IMR-90 (cell line): Measurements from ENCODE around the gene MCRS1. TPM values are rescaled to one million over a fixed set of nuclear protein-coding genes. Genes with fewer than 3 reads are reported as not detected.

ENCODE experiments used
- ATAC-seq: fragments of 200-7000 bp; cut with Tn5 transposase; 2 replicates; pipeline ENCODE4 v1.9.1; 2020; ENCODE audit warnings: low read depth, mild to moderate bottlenecking, moderate library complexity
- BruUV-seq: library from RNA; stranded (reverse); fragments of 400-500 nt; replicated peaks from 2 replicates; lab custom pipeline; 2021; lab: Mats Ljungman, UMichigan
- CTCF ChIA-PET: fragments of 300-600 bp; formaldehyde crosslinking; extraction: SDS; loops from one replicate; lab custom pipeline; 2021; ENCODE audit warnings: antibody characterized with exemption; lab: Yijun Ruan, JAX
- POLR2A ChIA-PET: fragments of 300-600 bp; sonication (Branson Sonifier 250); formaldehyde crosslinking; loops from one replicate; lab custom pipeline; 2022; ENCODE audit warnings: antibody characterized with exemption; ENCODE audit not compliant: unreplicated experiment; lab: Charles Lee
- DNase-seq: peaks from one replicate; pipeline ENCODE4 v3.0.0; 2013
- H2AFZ ChIP-seq: replicated peaks from 2 replicates; pipeline ENCODE3; 2013; ENCODE audit warnings: low read length, mild to moderate bottlenecking; ENCODE audit not compliant: poor library complexity
- H2AK5ac ChIP-seq: 2 replicates; pipeline ENCODE4 v1.6.1; 2013; ENCODE audit warnings: low read depth, low read length, inconsistent platforms
- H2AK9ac ChIP-seq: replicated peaks from 2 replicates; pipeline ENCODE3; 2013; ENCODE audit warnings: mild to moderate bottlenecking, low read depth, low read length, moderate library complexity; ENCODE audit not compliant: poor library complexity
- H2BK120ac ChIP-seq: 2 replicates; pipeline ENCODE4 v1.6.1; 2013; ENCODE audit warnings: low read depth, low read length, inconsistent platforms
- H2BK15ac ChIP-seq: 3 replicates; pipeline ENCODE4 v1.6.1; 2013; ENCODE audit warnings: low read depth, low read length, inconsistent platforms
- H2BK20ac ChIP-seq: 2 replicates; pipeline ENCODE4 v1.6.1; 2013; ENCODE audit warnings: low read depth, mild to moderate bottlenecking, inconsistent platforms, low read length, moderate library complexity
- H2BK5ac ChIP-seq: 2 replicates; pipeline ENCODE4 v1.6.1; 2013; ENCODE audit warnings: mild to moderate bottlenecking, low read depth, low read length, inconsistent platforms; ENCODE audit not compliant: poor library complexity, severe bottlenecking
- H3K14ac ChIP-seq: replicated peaks from 2 replicates; pipeline ENCODE4 v1.6.1; 2013; ENCODE audit warnings: low read depth, low read length, inconsistent platforms
- H3K18ac ChIP-seq: 2 replicates; pipeline ENCODE4 v1.6.1; 2013; ENCODE audit warnings: low read depth, low read length, control low read depth
- H3K23ac ChIP-seq: 2 replicates; pipeline ENCODE4 v1.6.1; 2013; ENCODE audit warnings: low read depth, low read length, inconsistent platforms
- H3K27ac ChIP-seq: 2 replicates; pipeline ENCODE4 v1.5.1; 2013; ENCODE audit warnings: mild to moderate bottlenecking, control low read depth, low read length; ENCODE audit not compliant: insufficient read depth
- H3K27me3 ChIP-seq: 2 replicates; pipeline ENCODE4 v1.6.1; 2013; ENCODE audit warnings: low read length; ENCODE audit not compliant: control insufficient read depth, insufficient read depth
- H3K36me3 ChIP-seq: 2 replicates; pipeline ENCODE4 v1.6.1; 2013; ENCODE audit warnings: low read length, mixed read lengths; ENCODE audit not compliant: control insufficient read depth, insufficient read depth
- H3K4ac ChIP-seq: 2 replicates; pipeline ENCODE4 v1.6.1; 2013; ENCODE audit warnings: low read depth, low read length, inconsistent platforms
- H3K4me1 ChIP-seq: 2 replicates; pipeline ENCODE4 v1.6.1; 2013; ENCODE audit warnings: low read length, mixed read lengths; ENCODE audit not compliant: control insufficient read depth, insufficient read depth
- H3K4me2 ChIP-seq: 2 replicates; pipeline ENCODE4 v1.6.1; 2013; ENCODE audit warnings: low read depth, mild to moderate bottlenecking, control low read depth, low read length, moderate library complexity
- H3K4me3 ChIP-seq: 2 replicates; pipeline ENCODE4 v1.5.1; 2013; ENCODE audit warnings: low read depth, mild to moderate bottlenecking, control low read depth, low read length, moderate library complexity; ENCODE audit not compliant: insufficient read depth
- H3K56ac ChIP-seq: 2 replicates; pipeline ENCODE4 v1.6.1; 2013; ENCODE audit warnings: low read length, inconsistent platforms; ENCODE audit not compliant: insufficient read depth; ENCODE audit errors: extremely low read depth
- H3K79me1 ChIP-seq, 2 experiments: 2 replicates each; pipeline ENCODE4 v1.6.1; 2013; ENCODE audit warnings: low read length in 2 of 2, inconsistent platforms in 1 of 2, low read depth in 1 of 2
- H3K9ac ChIP-seq: 2 replicates; pipeline ENCODE4 v1.6.1; 2013; ENCODE audit warnings: low read depth, low read length, control low read depth
- H3K9me1 ChIP-seq: 2 replicates; pipeline ENCODE4 v1.6.1; 2013; ENCODE audit warnings: low read length, inconsistent platforms; ENCODE audit not compliant: insufficient read depth
- H3K9me3 ChIP-seq: 2 replicates; pipeline ENCODE4 v1.6.1; 2013; ENCODE audit warnings: low read length; ENCODE audit not compliant: control insufficient read depth, insufficient read depth
- H4K20me1 ChIP-seq: 2 replicates; pipeline ENCODE4 v1.6.1; 2013; ENCODE audit warnings: low read length, inconsistent platforms; ENCODE audit not compliant: insufficient read depth
- H4K5ac ChIP-seq: 2 replicates; pipeline ENCODE4 v1.6.1; 2013; ENCODE audit warnings: mild to moderate bottlenecking, low read depth, low read length, control low read depth
- H4K8ac ChIP-seq, 2 experiments: 2 replicates each; pipeline ENCODE4 v1.6.1; 2013; ENCODE audit warnings: low read depth in 2 of 2, low read length in 2 of 2, control low read depth in 1 of 2, inconsistent platforms in 1 of 2
- H4K91ac ChIP-seq: 2 replicates; pipeline ENCODE4 v1.6.1; 2013; ENCODE audit warnings: low read depth, low read length, inconsistent platforms; ENCODE audit not compliant: insufficient read depth
- CHD1 ChIP-seq: IDR thresholded peaks from 2 replicates; pipeline ENCODE4 v1.6.1; 2012; ENCODE audit warnings: low read depth, low read length, improper control_type of control experiment
- ELK1 ChIP-seq: fragments of 150-350 bp; IDR thresholded peaks from 2 replicates; pipeline ENCODE4 v1.6.1; 2016; ENCODE audit warnings: low read depth, mild to moderate bottlenecking, low read length, moderate library complexity, borderline replicate concordance
- NFE2L2 ChIP-seq: fragments of 150-350 bp; IDR thresholded peaks from 2 replicates; pipeline ENCODE4 v1.6.1; 2016; ENCODE audit warnings: low read depth, mild to moderate bottlenecking, low read length
- RAD21 ChIP-seq: IDR thresholded peaks from 2 replicates; pipeline ENCODE4 v1.6.1; 2012; ENCODE audit warnings: low read length, improper control_type of control experiment
- RCOR1 ChIP-seq: IDR thresholded peaks from 2 replicates; pipeline ENCODE4 v1.6.1; 2012; ENCODE audit warnings: mild to moderate bottlenecking, low read length, improper control_type of control experiment; ENCODE audit not compliant: insufficient replicate concordance
- SMC3 ChIP-seq: fragments of 150-350 bp; IDR thresholded peaks from 2 replicates; pipeline ENCODE4 v1.6.1; 2016; ENCODE audit warnings: low read depth, mild to moderate bottlenecking, antibody characterized with exemption, low read length, moderate library complexity
- WGBS, 2 experiments: methylation state at CpG; one replicate each; pipeline versions ENCODE4 v1.1.5 to v1.1.7; 2013; ENCODE audit warnings: missing lambda C conversion rate in 2 of 2; ENCODE audit not compliant: insufficient read length in 1 of 2; ENCODE audit errors: extremely low coverage in 2 of 2; 5-methylcytosine and 5-hydroxymethylcytosine counted together
- dilution Hi-C: fragments of 300-500 bp; cut with HindIII; formaldehyde crosslinking; loops from one replicate; pipeline ENCODE4 v1.14.3; 2018; ENCODE audit warnings: low sequenced_read_pairs; ENCODE audit not compliant: unreplicated experiment
- in situ Hi-C: fragments of 300-500 bp; cut with MboI; formaldehyde crosslinking; loops from 3 replicates; pipeline ENCODE4 v1.14.3; 2019; ENCODE audit warnings: low sequenced_read_pairs, inconsistent platforms, mixed read lengths
- intact Hi-C: fragments of 100-400 bp; cut with micrococcal nuclease; formaldehyde crosslinking; loops from 2 replicates; pipeline ENCODE4 v1.10.0; 2022
- polyA plus RNA-seq, 3 experiments: library from polyadenylated mRNA; depleted of rRNA; stranded (reverse); fragments of >200 nt; gene quantifications; 2 replicates each; pipeline ENCODE4 v1.2.3, GENCODE V29; 2012; ENCODE audit warnings: low replicate concordance in 1 of 3
- total RNA-seq: library from RNA; depleted of rRNA; stranded (reverse); fragments of >200 nt; gene quantifications from 2 replicates; pipeline ENCODE4 v1.2.3, GENCODE V29; 2012

MCRS1 gene
- total and polyA plus RNA-seq, 2 of the 4 experiments (the other 2 are of a cell fraction): 72.9 to 73.2 TPM

GRCh38 chr12:49588721-49589516, 21.0 kb upstream of the MCRS1 start (continued):
- no peak for TF ChIP-seq NFE2L2

GRCh38 chr12:49588281-49588680, 20.3 kb upstream of the MCRS1 start:
- H2BK120ac ChIP-seq: no peak overlapping the region
- H3K14ac ChIP-seq: no peak overlapping the region
- H3K23ac ChIP-seq: no peak overlapping the region
- intact Hi-C loops (no loop called here), dilution Hi-C loops (no loop called here), in situ Hi-C loops (no loop called here)
- no peak overlapping the region for H3K56ac ChIP-seq
- DNase-seq: no peak
- H4K20me1 ChIP-seq: no peaks in the 10 kb centered on the region
- H2BK15ac ChIP-seq: no peak overlapping the region
- H4K8ac ChIP-seq: no peak overlapping the region
- BruUV-seq: no TSS peak
- H3K4ac ChIP-seq: no peak overlapping the region
- no peak overlapping the region for H3K9ac ChIP-seq
- no peak overlapping the region for H2AFZ ChIP-seq
- no peak overlapping the region for H3K4me3 ChIP-seq
- TF ChIP-seq RCOR1 (no peak), ELK1 (no peak), RAD21 (no peak), CHD1 (no peak), SMC3 (no peak), NFE2L2 (no peak)
- 100% methylated on average over 2 of the region's 7 CpGs; no CpG with 5 or more reads in 1 of the 2 experiments for WGBS, 2 experiments
- no peak overlapping the region for H2AK5ac ChIP-seq
- H3K27ac ChIP-seq: no peak overlapping the region
- ChIA-PET CTCF (no interaction called here), POLR2A (no interaction called here)
- no peak overlapping the region for H4K5ac ChIP-seq
- H3K9me3 ChIP-seq: peaks cover 3% of the 10 kb centered on the region; the same call in 1 of the 2 replicates
- no peaks in the 10 kb centered on the region for H3K27me3 ChIP-seq
- no peak for ATAC-seq
- peaks cover 4% of the 10 kb centered on the region; the same call in 1 of the 2 replicates for H3K36me3 ChIP-seq
- H3K4me2 ChIP-seq: no peak overlapping the region
- H2AK9ac ChIP-seq: no peak overlapping the region
- H3K9me1 ChIP-seq: peaks cover 8% of the 10 kb centered on the region; the same call in 1 of the 2 replicates
- H3K79me1 ChIP-seq: peaks cover 0 to 12% of the 10 kb centered on the region in 2 experiments; a peak in 1 of 4 replicates
- H4K91ac ChIP-seq: no peak overlapping the region
- no peak overlapping the region for H2BK20ac ChIP-seq
- H3K18ac ChIP-seq: no peak overlapping the region
- no peak overlapping the region for H2BK5ac ChIP-seq
- peaks cover 2% of the 10 kb centered on the region; the same call in 1 of the 2 replicates for H3K4me1 ChIP-seq
